T-helper 1 cell treated with Interleukin-12 subunit alpha and Interleukin-12 subunit beta and Interleukin-4 antibody, amounts not matched to agents 30 ng/mL and 1 ng/mL, for 36 hours (primary cell): ENCODE measurements around the gene ZNF771. TPM values are rescaled to one million over a fixed set of nuclear protein-coding genes. Genes with fewer than 3 reads are reported as not detected.

ENCODE experiments used
- intact Hi-C: fragments of 100-400 bp; cut with micrococcal nuclease; formaldehyde crosslinking; loops from one replicate; pipeline ENCODE4 v1.15.1; 2024
- total RNA-seq: library from RNA; stranded (reverse); gene quantifications from 2 replicates; pipeline ENCODE4 v1.2.3, GENCODE V29; 2022

ZNF771 gene
- total RNA-seq, 1 donor from 2014 or later, result 5.9 TPM

DNA sequence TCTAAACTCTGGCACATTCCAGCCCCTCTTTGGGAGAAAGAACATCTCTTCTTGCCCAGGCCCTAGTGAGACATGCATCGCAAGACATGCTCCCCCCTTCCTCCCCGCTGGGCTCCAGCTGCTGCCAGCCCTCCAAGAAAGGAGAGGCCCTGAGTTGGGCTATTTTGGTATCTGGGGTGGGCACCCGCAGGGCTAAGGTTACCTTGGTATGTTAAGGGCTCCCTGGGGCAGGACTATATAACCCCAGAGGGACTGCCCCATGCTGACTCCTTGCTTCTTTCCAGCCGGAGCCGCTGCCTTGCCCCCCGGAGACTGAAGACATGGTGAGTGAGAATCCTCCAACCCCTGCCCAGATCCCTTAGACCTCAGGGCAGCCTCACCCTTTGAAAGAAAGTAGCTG is 32.9 kb upstream of the ZNF771 start, which contains the start of gene MYL11:
Gene MYL11, plus strand, starts transcription at position 265 of the 400 bp plus-strand sequence. Its CDS starts 56 bp downstream, at position 321.
- intact Hi-C loops, result no loop called here

- intact Hi-C loops, result no loop called here
Observed at GRCh38 chr16:30375864-30376263, 31.5 kb upstream of the ZNF771 start.

- intact Hi-C loops, result no loop called here
Observed at GRCh38 chr16:30376461-30376902, 30.9 kb upstream of the ZNF771 start.

- intact Hi-C loops, result no loop called here
Observed at GRCh38 chr16:30377050-30377811, 30.2 kb upstream of the ZNF771 start.

- intact Hi-C loops, result loop anchor here (1.0 to 2.0 kb wide), 7 partner anchors 8 to 313 kb away; partner anchors contain the start of genes ALDOA, CD2BP2, FBRS and TBC1D10B
Observed at GRCh38 chr16:30377812-30378235, 29.6 kb upstream of the ZNF771 start.

GRCh38 chr16:30378236-30379157 is 28.9 kb upstream of the ZNF771 start:
- intact Hi-C loops, result loop anchor here (1.0 to 2.0 kb wide), 7 partner anchors 8 to 314 kb away; partner anchors contain the start of genes ALDOA, CD2BP2, FBRS and TBC1D10B

DNA sequence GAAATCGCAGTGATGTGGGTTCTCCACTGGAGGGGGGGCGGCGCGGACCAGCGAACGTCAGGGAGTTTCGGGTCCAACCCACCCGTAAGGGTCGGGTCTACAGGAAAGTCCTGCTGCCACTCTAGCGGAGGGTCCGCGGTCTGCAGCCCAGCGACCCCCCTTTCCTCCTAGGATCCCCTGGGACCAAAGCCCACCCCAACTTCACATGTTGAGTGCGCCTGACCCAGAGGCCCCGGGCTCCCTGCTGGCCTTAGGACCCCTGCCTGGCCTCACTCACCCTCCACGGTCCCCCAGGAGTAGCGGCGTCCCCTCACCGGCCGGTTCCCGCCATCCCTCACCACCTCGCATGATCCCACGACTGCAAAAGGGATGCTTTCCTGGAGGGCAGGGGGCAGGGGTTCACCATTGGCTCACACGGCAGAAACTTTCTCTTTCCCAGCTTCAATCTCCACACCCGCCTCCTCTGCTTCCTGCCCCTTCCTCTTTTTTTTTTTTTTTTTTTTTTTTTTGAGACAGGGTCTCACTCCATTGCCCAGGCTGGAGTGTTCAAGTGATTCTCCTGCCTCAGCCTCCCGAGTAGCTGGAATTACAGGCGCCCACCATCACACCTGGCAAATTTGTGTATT is 28.1 kb upstream of the ZNF771 start:
- intact Hi-C loops, result loop anchor here (2.0 kb wide), 2 partner anchors 148 to 314 kb away; partner anchors contain the start of genes ALDOA and ZNF768

DNA sequence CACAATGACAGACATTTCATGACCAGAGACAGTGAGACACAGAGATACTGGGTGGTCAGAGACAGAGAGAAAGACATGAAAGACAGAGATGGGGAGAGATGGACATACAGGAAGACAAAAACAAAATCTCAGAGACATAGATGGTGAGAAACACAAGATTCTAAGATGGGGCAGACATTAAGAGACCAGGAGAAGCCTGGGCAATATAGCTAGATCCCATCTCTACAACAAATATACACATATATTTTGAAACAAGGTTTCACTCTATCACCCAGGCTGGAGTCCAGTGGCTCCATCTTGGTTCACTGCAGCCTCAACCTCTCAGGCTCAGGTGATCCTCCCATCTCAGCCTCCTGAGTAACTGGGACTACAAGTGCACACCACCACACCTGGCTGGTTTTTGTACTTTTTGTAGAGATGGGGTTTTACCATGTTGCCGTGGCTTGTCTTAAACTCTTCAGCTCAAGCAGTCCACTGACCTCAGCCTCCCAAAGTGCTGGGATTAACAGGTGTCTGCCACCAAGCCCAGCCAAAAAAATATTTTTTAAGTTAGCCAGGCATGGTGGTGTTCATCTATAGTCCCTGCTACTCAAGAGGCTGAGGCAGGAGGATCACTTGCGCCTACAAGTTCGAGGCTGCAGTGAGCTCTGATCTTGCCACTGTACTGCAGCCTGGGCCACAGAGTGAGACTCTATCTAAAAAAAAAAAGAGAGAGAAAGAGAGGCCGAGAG is 27.2 kb upstream of the ZNF771 start:
- intact Hi-C loops, result no loop called here

GRCh38 chr16:30380803-30381208 is 26.6 kb upstream of the ZNF771 start:
- intact Hi-C loops, result no loop called here

- intact Hi-C loops, result loop anchor here (1.0 kb wide), 2 partner anchors 11 to 26 kb away; partner anchors contain the start of genes TBC1D10B and ZNF771
Observed at GRCh38 chr16:30381291-30382041, 25.9 kb upstream of the ZNF771 start.

DNA sequence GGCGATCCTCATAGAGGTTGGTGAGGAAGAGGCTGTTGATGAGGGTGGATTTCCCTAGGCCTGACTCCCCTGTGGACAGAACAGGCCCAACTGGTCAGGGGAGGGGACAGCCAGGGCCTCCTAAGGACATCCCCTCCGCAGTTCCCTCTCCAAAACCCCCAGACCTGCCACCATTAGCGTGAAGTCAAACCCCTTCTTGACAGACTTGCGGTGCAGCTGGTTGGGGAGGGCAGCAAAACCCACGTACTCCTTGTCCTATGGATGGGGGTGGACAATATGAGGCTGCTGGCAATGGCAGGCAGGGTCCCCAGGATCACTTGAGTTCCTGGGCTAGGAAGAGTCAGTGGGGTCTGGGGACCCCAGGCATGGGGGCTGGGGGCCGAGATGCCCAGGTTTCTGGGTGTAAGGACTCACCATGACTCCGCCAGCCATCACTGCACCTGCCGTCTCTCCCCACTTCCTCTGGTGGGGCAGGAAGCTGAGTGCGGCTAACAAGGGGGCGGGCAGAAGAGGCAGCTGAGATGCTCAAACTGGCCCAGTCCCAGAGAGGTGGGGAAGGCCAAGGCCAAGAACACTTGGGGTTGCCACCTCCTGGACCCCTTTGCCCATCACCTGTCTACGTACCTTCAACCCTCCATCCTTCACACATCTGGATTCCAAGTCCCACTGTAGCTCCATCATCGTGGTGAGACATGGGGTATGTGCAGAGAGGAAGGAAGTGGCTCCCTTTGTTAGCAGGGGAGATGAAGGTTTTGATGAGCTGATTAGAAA is 25.1 kb upstream of the ZNF771 start, which contains the start of gene SEPTIN1:
Gene SEPTIN1, minus strand, starts transcription at position 451 of the 771 bp plus-strand sequence. Its CDS starts 19 bp downstream, at position 432.
- intact Hi-C loops, result loop anchor here (1.0 kb wide), 2 partner anchors 12 to 25 kb away; partner anchors contain the start of genes TBC1D10B and ZNF771

DNA sequence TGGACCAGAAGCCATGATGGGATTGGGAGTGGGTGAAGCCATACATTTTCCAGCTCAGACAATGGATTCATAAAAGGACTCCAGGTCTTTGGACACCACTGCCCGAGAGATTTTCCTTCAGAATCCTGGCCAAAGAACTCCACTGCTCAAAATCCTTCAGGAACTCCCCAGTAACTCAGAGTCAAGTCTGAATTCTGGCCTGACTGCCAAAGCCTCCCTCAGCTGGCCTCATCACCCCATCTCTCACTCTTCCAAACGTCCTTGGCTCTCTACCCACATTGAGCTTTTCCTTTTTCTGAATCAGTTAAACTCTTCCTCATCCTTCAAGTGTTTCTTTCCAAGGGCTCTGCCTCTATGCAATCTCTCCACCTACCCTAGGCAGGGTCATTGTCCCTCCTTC is 23.9 kb upstream of the ZNF771 start:
- intact Hi-C loops, result no loop called here

DNA sequence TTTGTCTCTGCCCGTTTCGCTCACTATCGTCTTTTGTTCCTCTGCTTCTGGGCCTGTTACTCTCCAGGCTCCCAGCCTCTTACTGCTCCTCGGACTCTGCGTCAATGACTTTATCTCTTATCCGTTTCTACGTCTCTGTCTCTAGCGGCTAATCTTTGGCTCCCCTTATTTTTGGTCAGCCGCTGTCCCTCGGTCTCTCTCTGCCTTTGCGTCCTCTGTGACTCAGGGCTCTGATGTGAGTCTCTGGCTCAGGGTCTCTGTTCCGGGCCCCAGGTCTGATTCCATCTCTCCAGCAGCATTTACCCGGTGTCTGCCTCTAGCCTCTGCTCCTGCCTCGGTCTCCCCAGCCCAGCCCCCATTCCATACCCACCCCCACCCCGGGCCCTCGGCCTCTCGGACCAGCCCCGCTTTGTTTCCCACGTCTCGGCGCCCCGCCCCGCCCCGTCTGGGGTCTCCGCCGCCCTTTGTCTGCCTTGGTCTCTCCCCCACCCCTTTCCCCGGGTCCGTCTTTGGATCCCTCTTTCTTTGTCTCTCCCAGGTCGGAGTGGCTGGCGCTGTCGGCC is 12.7 kb upstream of the ZNF771 start:
- intact Hi-C loops, result loop anchor here (1.0 kb wide), 2 partner anchors 13 to 24 kb away; partner anchors contain the start of genes TBC1D10B and ZNF771

DNA sequence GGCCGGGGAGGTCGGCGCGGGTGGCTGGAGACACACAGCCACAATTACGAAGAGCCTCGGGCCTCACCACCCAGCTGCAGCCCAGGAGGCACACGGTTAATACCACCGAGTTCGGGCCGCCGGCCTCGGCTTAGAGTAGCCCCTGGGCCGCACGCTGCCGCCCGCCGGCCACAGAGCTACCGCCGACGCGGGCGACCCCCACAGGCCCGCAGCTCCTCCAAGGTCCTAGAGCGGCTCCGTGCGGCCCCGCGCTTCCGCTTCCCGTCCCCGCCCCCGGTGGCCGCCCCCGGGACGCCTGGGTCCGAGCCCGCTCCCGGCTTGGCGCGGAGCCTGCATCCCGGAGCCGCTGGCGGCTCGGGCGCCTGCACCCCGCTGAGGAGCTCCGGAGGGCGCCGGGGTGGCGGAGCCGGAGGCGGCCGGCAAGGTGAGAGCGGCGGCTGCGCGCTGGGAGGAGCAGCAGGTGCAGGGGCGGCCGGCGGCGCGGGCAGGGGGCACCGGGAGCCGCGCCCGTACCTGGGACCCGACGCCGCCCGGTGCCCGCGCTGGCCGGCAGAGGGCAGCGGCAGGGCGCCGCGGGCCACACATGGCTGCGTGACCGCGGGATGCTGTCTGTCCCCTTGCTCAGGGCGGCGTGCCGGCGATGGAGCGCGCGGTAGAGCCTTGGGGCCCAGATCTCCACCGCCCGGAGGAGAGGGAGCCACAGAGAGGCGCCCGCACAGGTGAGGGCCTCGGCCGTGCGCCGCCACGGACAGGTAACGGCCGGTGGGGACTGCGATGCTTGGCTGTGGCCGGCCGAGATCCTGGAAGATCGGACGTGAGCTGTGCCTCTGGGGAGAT is 12.0 kb upstream of the ZNF771 start, which contains the start of gene ZNF48:
Gene ZNF48, plus strand, starts transcription at position 266 of the 837 bp plus-strand sequence. Its CDS starts 375 bp downstream, at position 641.
- intact Hi-C loops, result loop anchor here (1.0 kb wide), 2 partner anchors 12 to 25 kb away; partner anchors contain the start of genes TBC1D10B and ZNF771

GRCh38 chr16:30395992-30396585 is 11.3 kb upstream of the ZNF771 start:
- intact Hi-C loops, result loop anchor here (1.0 kb wide), 3 partner anchors 11 to 26 kb away; partner anchors contain the start of genes TBC1D10B and ZNF771

- intact Hi-C loops, result loop anchor here (1.0 kb wide), 1 partner anchor 18 kb away; no protein-coding TSS in a partner anchor
Observed at GRCh38 chr16:30396627-30397026, 10.8 kb upstream of the ZNF771 start.
